K562 (cell line): ENCODE measurements around the gene FSTL1.

ENCODE experiments used
- CBX1 ChIP-seq: sonication (generic); IDR thresholded peaks from 2 replicates; pipeline ENCODE4 v1.6.1; 2016; ENCODE audit warnings: antibody characterized with exemption, low read depth, mild to moderate bottlenecking
- CHD2 ChIP-seq: IDR thresholded peaks from 2 replicates; pipeline ENCODE4 v1.6.1; 2011; ENCODE audit warnings: low read depth, low read length
- CREB1 ChIP-seq, 2 experiments: sonication (generic) in 1 of 2; formaldehyde crosslinking in 1 of 2; IDR thresholded peaks; 2 replicates each; pipeline versions ENCODE4 v1.6.1 to v1.8.0; 2012 to 2022; ENCODE audit warnings: inconsistent platforms in 1 of 2, mild to moderate bottlenecking in 1 of 2, missing genetic modification reagents in 1 of 2, moderate library complexity in 1 of 2
- ETV1 ChIP-seq: fragments of 450-650 bp; conservative IDR thresholded peaks from 2 replicates; pipeline ENCODE4 v1.6.1; 2016; ENCODE audit warnings: missing genetic modification characterization, control low read depth, low read depth, missing compliant biosample characterization
- SIX5 ChIP-seq, 2 experiments: IDR thresholded peaks; 2 replicates each; pipeline ENCODE4 v1.6.1; 2011; ENCODE audit warnings: low read length in 2 of 2, borderline replicate concordance in 1 of 2, low read depth in 1 of 2, mild to moderate bottlenecking in 1 of 2, moderate library complexity in 1 of 2; ENCODE audit not compliant: insufficient read depth in 1 of 2
- STAG1 ChIP-seq: sonication (generic); formaldehyde crosslinking; IDR thresholded peaks from 2 replicates; pipeline ENCODE4 v1.5.0; 2020; ENCODE audit warnings: missing genetic modification reagents, borderline replicate concordance
- TF ChIP-seq, protein P1 (sequence below): fragments of 250-450 bp; sonication (Bioruptor Pico); IDR thresholded peaks from 2 replicates; pipeline ENCODE4 v1.5.0; 2021; ENCODE audit warnings: mild to moderate bottlenecking, moderate library complexity

DNA sequence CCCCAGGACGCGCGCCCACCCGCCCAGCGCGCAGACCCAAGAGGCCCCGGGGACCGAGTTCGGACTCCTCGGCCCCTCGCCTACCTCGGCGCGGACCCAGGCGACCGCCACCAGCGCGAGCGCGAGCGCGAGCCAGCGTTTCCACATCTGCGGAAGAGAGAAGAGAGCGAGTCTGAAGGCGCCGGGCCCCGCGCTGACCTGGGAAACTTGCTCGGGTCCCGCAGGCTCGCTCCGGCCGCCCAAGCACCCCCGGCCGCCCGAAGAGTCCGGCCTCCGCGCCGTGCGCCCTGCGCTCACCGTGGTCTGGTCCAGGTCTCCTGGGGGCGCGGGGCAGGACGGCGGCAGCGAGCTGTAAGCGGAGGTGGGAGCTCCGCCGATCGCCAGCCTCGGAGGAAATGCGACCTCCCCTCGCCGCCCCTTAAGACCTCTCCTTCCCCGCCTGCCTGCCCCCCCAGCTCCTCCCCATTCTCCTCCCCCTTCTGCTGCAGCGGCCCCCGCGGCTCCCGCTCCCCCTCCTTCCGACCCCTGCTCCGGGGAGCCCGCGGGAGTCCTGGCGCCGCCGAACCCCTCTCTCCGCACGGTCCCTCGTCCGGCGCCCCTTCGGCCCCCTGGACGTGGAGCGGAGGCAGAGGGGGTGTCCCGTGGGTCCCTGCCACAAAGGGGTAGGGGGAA lies at the start of gene FSTL1:
- TF ChIP-seq, protein P1, sequence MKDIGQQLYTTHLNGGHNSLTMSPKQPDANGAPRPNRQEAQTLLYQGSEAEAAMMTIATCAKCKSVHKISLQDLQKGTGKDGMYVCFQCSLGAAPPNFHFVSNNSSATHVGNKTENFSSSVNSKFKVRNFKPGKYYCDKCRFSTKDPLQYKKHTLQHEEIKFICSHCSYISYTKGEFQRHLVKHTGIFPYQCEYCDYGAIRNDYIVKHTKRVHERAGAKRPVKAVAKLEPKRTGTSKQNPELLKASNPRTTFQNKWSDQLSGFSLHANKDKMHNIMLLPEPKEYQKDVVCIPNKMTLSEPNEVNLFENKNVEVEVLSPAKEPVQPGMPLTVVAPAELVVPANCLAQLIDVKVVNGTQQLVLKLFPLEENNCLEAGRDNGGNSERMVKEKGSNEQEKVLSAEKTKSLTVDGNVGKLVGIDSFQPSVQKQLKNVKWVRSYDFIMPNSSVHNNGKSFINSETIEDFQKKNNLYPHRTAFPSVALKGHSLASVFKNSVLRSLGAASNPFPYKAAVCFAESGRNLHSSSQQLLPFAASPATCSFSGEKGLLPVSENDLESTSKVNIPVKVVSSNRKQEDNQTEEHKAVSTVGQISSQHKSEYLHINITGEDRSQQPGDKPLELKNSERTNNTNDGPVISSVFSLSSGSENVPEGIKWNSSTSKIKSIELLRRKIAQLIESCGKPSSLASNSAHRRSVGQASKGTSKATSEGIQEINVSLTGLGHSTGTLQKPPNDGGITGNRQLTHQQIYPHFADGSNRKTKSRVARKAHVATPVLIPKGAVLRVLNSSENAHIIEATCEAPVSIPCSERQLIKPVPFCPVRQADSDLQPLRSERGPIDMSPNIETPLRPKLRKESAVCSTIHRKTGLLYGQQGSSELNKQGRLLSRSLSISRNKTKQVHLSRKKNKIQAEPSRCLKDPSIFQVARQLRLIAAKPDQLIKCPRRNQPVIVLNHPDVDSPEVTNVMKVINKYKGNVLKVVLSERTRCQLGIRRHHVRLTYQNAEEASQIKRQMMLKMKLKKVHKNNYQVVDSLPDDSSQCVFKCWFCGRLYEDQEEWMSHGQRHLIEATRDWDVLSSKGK (CRISPR knock-in tag), result no peak
- no peak for TF ChIP-seq SIX5 (IDR thresholded peaks at IDR 0.05; ENCODE audit: borderline replicate concordance in 1 of 2, insufficient read depth in 1 of 2, low read depth in 1 of 2, low read length in 2 of 2)
- TF ChIP-seq STAG1 (CRISPR knock-in tag), result no peak
- TF ChIP-seq CHD2, result no peak
- TF ChIP-seq ETV1 (tag), result no peak
- no peak for TF ChIP-seq CBX1
- TF ChIP-seq CREB1 (IDR thresholded peaks at IDR 0.05), result no peak
- TF ChIP-seq CREB1 (CRISPR knock-in tag; IDR thresholded peaks at IDR 0.05), result no peak
